HepG2 (cell line): Measurements from ENCODE around the gene EFCAB13. TPM values are rescaled to one million over a fixed set of nuclear protein-coding genes. Genes with fewer than 3 reads are reported as not detected.

ENCODE experiments used
- ATRX ChIP-seq: sonication (generic); formaldehyde crosslinking; IDR thresholded peaks from 2 replicates; pipeline ENCODE4 v1.4.0; 2020; ENCODE audit warnings: missing genetic modification reagents, borderline replicate concordance
- EED ChIP-seq: sonication (generic); formaldehyde crosslinking; IDR thresholded peaks from 2 replicates; pipeline ENCODE4 v1.5.0; 2020; ENCODE audit warnings: mild to moderate bottlenecking, missing genetic modification reagents
- FLYWCH1 ChIP-seq: sonication (generic); formaldehyde crosslinking; IDR thresholded peaks from 2 replicates; pipeline ENCODE4 v1.8.1; 2023; ENCODE audit warnings: mild to moderate bottlenecking, missing genetic modification reagents
- GATAD1 ChIP-seq: IDR thresholded peaks from 2 replicates; pipeline ENCODE4 v1.6.1; 2016; ENCODE audit warnings: missing genetic modification reagents, missing compliant biosample characterization
- GTF2F1 ChIP-seq: fragments of 150-350 bp; IDR thresholded peaks from 2 replicates; pipeline ENCODE4 v1.6.1; 2014; ENCODE audit warnings: low read length
- KDM4B ChIP-seq: sonication (generic); formaldehyde crosslinking; IDR thresholded peaks from 2 replicates; pipeline ENCODE4 v1.4.0; 2020; ENCODE audit warnings: missing genetic modification reagents
- MAFG ChIP-seq: sonication (generic); formaldehyde crosslinking; IDR thresholded peaks from 2 replicates; pipeline ENCODE4 v1.5.1; 2020; ENCODE audit warnings: mild to moderate bottlenecking, missing genetic modification reagents
- RBM22 ChIP-seq: fragments of 200-400 bp; formaldehyde crosslinking; optimal IDR thresholded peaks from 2 replicates; pipeline ENCODE3; 2017; ENCODE audit warnings: mild to moderate bottlenecking, low read length, moderate library complexity
- RFX5 ChIP-seq: IDR thresholded peaks from 2 replicates; pipeline ENCODE4 v1.6.1; 2011; ENCODE audit warnings: low read depth, low read length, improper control_type of control experiment
- TCF12 ChIP-seq, 2 experiments: fragments of 450-650 bp in 1 of 2; sonication (generic) in 1 of 2; formaldehyde crosslinking in 1 of 2; IDR thresholded peaks; 2 replicates each; pipeline versions ENCODE4 v1.6.1 to v1.8.0; 2017 to 2022; ENCODE audit warnings: antibody characterized with exemption in 1 of 2, mild to moderate bottlenecking in 1 of 2, missing genetic modification reagents in 1 of 2, moderate library complexity in 1 of 2
- TCF7 ChIP-seq: sonication (generic); IDR thresholded peaks from 2 replicates; pipeline ENCODE4 v1.6.1; 2016; ENCODE audit warnings: antibody characterized with exemption, low read depth
- ZNF224 ChIP-seq: sonication (generic); formaldehyde crosslinking; IDR thresholded peaks from 2 replicates; pipeline ENCODE4 v1.5.0; 2020; ENCODE audit warnings: mild to moderate bottlenecking, missing genetic modification reagents
- ZNF331 ChIP-seq: sonication (generic); formaldehyde crosslinking; IDR thresholded peaks from 2 replicates; pipeline ENCODE4 v1.4.0; 2020; ENCODE audit warnings: missing genetic modification reagents
- ZNF75D ChIP-seq: sonication (generic); formaldehyde crosslinking; IDR thresholded peaks from 2 replicates; pipeline ENCODE4 v1.8.1; 2023; ENCODE audit warnings: missing genetic modification reagents, mild to moderate bottlenecking, borderline replicate concordance
- ZNF761 ChIP-seq: sonication (generic); formaldehyde crosslinking; conservative IDR thresholded peaks from 2 replicates; pipeline ENCODE4 v1.4.0; 2020; ENCODE audit warnings: mild to moderate bottlenecking, missing genetic modification reagents
- polyA plus RNA-seq, 8 experiments: library from polyadenylated mRNA; depleted of rRNA in 3 of 8; stranded (reverse) in 7 of 8; unstranded in 1 of 8; fragments of >200 nt; fragmentation: Illumina TruSeq in 4 of 8; extraction: Trizol in 4 of 8; gene quantifications; 2 replicates each; pipeline versions ENCODE4 v1.2.1 to v1.2.3, GENCODE V29; 2011 to 2016; ENCODE audit warnings: low read depth in 4 of 8, missing spikeins in 1 of 8, mixed read lengths in 1 of 8; ENCODE audit not compliant: insufficient read depth in 1 of 8
- total RNA-seq, 5 experiments: library from RNA; depleted of rRNA; stranded (reverse); fragments of >200 nt; fragmentation: Illumina TruSeq; extraction: Trizol; gene quantifications; 2 replicates each; pipeline ENCODE4 v1.2.3, GENCODE V29; 2016; ENCODE audit warnings: low read depth in 1 of 5
- TF ChIP-seq, protein P1 (sequence below), 2 experiments: sonication (generic) in 1 of 2; formaldehyde crosslinking in 1 of 2; IDR thresholded peaks; 2 replicates each; pipeline versions ENCODE4 v1.4.0 to v1.6.1; 2018 to 2020; ENCODE audit warnings: missing genetic modification reagents in 2 of 2, borderline replicate concordance in 1 of 2, low read depth in 1 of 2, mild to moderate bottlenecking in 1 of 2, missing biosample characterization in 1 of 2
- TF ChIP-seq, protein P2 (sequence below): IDR thresholded peaks from 2 replicates; pipeline ENCODE4 v1.6.1; 2012; ENCODE audit warnings: low read length, improper control_type of control experiment
- TF ChIP-seq, protein P3 (sequence below): sonication (generic); formaldehyde crosslinking; IDR thresholded peaks from 2 replicates; pipeline ENCODE4 v1.8.0; 2022; ENCODE audit warnings: missing genetic modification reagents, low read depth, mild to moderate bottlenecking, borderline replicate concordance
- TF ChIP-seq, protein P4 (sequence below): sonication (generic); formaldehyde crosslinking; IDR thresholded peaks from 2 replicates; pipeline ENCODE4 v1.5.1; 2020; ENCODE audit warnings: missing genetic modification reagents, mild to moderate bottlenecking, borderline replicate concordance
- TF ChIP-seq, protein P5 (sequence below): sonication (generic); formaldehyde crosslinking; IDR thresholded peaks from 2 replicates; pipeline ENCODE4 v1.4.0; 2020; ENCODE audit warnings: missing genetic modification reagents

The EFCAB13 gene
- total and polyA plus RNA-seq, 2 of the 13 experiments (the other 11 are each of a cell fraction or from before 2014, with no cell fraction given), result 0.22 to 0.71 TPM

DNA sequence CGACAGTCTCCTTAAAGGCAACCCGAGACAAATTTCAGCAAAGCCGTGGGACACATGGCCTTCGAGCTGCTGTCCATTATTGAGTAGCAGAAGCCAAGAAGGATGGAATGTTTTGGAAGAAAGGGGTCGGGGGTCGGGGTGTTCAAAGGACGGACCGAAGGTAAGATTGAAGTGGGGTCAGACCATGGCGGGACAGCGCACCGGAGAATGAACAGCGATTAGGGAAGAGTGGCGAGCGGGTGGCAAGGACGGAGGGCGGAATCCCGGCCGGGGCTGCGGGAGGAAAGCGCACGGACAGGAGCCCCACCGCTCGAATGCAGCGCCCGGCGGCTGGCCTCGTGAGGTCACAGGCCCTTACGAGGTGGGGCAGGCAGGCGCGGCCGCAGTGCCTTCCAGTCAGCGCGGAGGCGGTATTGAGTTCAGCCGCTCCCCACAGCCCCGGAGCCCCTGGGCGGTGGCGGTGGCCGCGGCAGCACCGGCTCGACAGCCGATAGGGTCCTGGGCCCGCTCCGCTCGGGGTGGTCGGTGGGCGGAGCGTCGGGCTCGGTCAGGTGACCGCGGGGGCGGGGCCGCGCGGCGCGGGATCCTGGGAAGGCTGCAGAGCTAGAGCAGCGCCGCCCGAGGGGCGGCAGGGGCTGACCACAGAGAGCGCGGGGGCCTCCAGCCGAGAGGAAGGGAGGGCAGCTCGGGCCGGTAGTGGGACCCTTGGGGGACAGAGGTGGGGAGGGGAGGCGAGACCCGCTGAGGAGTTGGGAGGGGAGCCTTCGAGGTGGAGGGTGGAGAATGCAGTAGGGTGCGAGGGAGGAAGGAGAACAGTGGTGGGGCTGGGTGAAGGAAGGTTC is at the start of gene EFCAB13 (continued):
- TF ChIP-seq, protein P1, sequence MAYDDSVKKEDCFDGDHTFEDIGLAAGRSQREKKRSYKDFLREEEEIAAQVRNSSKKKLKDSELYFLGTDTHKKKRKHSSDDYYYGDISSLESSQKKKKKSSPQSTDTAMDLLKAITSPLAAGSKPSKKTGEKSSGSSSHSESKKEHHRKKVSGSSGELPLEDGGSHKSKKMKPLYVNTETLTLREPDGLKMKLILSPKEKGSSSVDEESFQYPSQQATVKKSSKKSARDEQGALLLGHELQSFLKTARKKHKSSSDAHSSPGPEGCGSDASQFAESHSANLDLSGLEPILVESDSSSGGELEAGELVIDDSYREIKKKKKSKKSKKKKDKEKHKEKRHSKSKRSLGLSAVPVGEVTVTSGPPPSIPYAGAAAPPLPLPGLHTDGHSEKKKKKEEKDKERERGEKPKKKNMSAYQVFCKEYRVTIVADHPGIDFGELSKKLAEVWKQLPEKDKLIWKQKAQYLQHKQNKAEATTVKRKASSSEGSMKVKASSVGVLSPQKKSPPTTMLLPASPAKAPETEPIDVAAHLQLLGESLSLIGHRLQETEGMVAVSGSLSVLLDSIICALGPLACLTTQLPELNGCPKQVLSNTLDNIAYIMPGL (CRISPR knock-in tag; IDR thresholded peaks at IDR 0.05; ENCODE audit: borderline replicate concordance in 1 of 2, low read depth in 1 of 2), result peak; percentile 89 to 96
- TF ChIP-seq EED (CRISPR knock-in tag) (peak; percentile 92), RBM22 (no peak), ZNF761 (peak; percentile 97), ZNF75D (no peak; the same call in 1 of the 2 replicates), TCF12 (IDR thresholded peaks at IDR 0.05) (no peak), TCF12 (CRISPR knock-in tag; IDR thresholded peaks at IDR 0.05) (peak; percentile 83; the same call in 1 of the 2 replicates), MAFG (no peak), ZNF331 (peak; percentile 97), KDM4B (CRISPR knock-in tag) (peak; percentile 68; the same call in 1 of the 2 replicates), GATAD1 (CRISPR knock-in tag) (peak; percentile 68; the same call in 1 of the 2 replicates), ATRX (CRISPR knock-in tag) (no peak), FLYWCH1 (0 out of 2 replicates have a peak, but pooled peaks have one; percentile 40), GTF2F1 (no peak), TCF7 (no peak; the same call in 1 of the 2 replicates), ZNF224 (peak; percentile 87), RFX5 (no peak)
- TF ChIP-seq, protein P2, sequence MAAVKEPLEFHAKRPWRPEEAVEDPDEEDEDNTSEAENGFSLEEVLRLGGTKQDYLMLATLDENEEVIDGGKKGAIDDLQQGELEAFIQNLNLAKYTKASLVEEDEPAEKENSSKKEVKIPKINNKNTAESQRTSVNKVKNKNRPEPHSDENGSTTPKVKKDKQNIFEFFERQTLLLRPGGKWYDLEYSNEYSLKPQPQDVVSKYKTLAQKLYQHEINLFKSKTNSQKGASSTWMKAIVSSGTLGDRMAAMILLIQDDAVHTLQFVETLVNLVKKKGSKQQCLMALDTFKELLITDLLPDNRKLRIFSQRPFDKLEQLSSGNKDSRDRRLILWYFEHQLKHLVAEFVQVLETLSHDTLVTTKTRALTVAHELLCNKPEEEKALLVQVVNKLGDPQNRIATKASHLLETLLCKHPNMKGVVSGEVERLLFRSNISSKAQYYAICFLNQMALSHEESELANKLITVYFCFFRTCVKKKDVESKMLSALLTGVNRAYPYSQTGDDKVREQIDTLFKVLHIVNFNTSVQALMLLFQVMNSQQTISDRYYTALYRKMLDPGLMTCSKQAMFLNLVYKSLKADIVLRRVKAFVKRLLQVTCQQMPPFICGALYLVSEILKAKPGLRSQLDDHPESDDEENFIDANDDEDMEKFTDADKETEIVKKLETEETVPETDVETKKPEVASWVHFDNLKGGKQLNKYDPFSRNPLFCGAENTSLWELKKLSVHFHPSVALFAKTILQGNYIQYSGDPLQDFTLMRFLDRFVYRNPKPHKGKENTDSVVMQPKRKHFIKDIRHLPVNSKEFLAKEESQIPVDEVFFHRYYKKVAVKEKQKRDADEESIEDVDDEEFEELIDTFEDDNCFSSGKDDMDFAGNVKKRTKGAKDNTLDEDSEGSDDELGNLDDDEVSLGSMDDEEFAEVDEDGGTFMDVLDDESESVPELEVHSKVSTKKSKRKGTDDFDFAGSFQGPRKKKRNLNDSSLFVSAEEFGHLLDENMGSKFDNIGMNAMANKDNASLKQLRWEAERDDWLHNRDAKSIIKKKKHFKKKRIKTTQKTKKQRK, result no peak
- TF ChIP-seq, protein P3, sequence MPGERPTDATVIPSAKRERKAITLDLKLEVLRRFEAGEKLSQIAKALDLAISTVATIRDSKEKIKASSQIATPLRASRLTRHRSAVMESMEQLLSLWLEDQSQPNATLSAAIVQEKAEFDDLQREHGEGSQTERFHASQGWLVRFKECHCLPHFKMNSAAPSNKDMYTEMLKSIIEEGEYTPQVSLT, result peak; percentile 53; the same call in 1 of the 2 replicates
- TF ChIP-seq, protein P4, sequence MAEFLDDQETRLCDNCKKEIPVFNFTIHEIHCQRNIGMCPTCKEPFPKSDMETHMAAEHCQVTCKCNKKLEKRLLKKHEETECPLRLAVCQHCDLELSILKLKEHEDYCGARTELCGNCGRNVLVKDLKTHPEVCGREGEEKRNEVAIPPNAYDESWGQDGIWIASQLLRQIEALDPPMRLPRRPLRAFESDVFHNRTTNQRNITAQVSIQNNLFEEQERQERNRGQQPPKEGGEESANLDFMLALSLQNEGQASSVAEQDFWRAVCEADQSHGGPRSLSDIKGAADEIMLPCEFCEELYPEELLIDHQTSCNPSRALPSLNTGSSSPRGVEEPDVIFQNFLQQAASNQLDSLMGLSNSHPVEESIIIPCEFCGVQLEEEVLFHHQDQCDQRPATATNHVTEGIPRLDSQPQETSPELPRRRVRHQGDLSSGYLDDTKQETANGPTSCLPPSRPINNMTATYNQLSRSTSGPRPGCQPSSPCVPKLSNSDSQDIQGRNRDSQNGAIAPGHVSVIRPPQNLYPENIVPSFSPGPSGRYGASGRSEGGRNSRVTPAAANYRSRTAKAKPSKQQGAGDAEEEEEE (CRISPR knock-in tag), result no peak
- TF ChIP-seq, protein P5, sequence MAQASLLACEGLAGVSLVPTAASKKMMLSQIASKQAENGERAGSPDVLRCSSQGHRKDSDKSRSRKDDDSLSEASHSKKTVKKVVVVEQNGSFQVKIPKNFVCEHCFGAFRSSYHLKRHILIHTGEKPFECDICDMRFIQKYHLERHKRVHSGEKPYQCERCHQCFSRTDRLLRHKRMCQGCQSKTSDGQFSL (CRISPR knock-in tag), result no peak
